Trophoblast cell (in vitro differentiated cells and primary cell): ENCODE data around the gene TNFAIP1.

Source experiments
- DNase-seq, 2 donors: peaks; one replicate each; pipeline ENCODE4 v3.0.0-alpha.2; 2016
- H2AFZ ChIP-seq: 2 replicates; pipeline ENCODE4 v1.6.1; 2013; ENCODE audit warnings: low read length, moderate library complexity, mild to moderate bottlenecking; ENCODE audit not compliant: insufficient read depth, poor library complexity
- H2AK5ac ChIP-seq: 2 replicates; pipeline ENCODE4 v1.6.1; 2013; ENCODE audit warnings: mild to moderate bottlenecking, low read length
- H2BK120ac ChIP-seq: 2 replicates; pipeline ENCODE4 v1.6.1; 2013; ENCODE audit warnings: low read length, mild to moderate bottlenecking, moderate library complexity; ENCODE audit not compliant: insufficient read depth, poor library complexity
- H2BK12ac ChIP-seq: 2 replicates; pipeline ENCODE4 v1.6.1; 2013; ENCODE audit warnings: mild to moderate bottlenecking, low read length, moderate library complexity
- H2BK5ac ChIP-seq: 2 replicates; pipeline ENCODE4 v1.6.1; 2013; ENCODE audit warnings: low read length, low read depth, moderate library complexity, mild to moderate bottlenecking; ENCODE audit not compliant: poor library complexity
- H3K14ac ChIP-seq: 2 replicates; pipeline ENCODE4 v1.6.1; 2013; ENCODE audit warnings: mild to moderate bottlenecking, low read length
- H3K18ac ChIP-seq: 2 replicates; pipeline ENCODE4 v1.6.1; 2013; ENCODE audit warnings: mild to moderate bottlenecking, low read length
- H3K23ac ChIP-seq: 2 replicates; pipeline ENCODE4 v1.6.1; 2013; ENCODE audit warnings: low read length
- H3K27ac ChIP-seq: 2 replicates; pipeline ENCODE4 v1.5.1; 2013; ENCODE audit warnings: low read depth, mild to moderate bottlenecking, inconsistent platforms, low read length, moderate library complexity
- H3K27me3 ChIP-seq: 2 replicates; pipeline ENCODE4 v1.6.1; 2013; ENCODE audit warnings: inconsistent platforms, mild to moderate bottlenecking, low read length, moderate library complexity; ENCODE audit not compliant: insufficient read depth
- H3K36me3 ChIP-seq, 2 experiments: 1 replicate in 1 of 2; 2 replicates in 1 of 2; pipeline ENCODE4 v1.6.1; 2013; ENCODE audit warnings: low read length in 2 of 2, mild to moderate bottlenecking in 2 of 2, moderate library complexity in 1 of 2; ENCODE audit not compliant: insufficient read depth in 2 of 2, control insufficient read depth in 1 of 2
- H3K4ac ChIP-seq: 2 replicates; pipeline ENCODE4 v1.6.1; 2013; ENCODE audit warnings: low read depth, mild to moderate bottlenecking, low read length, moderate library complexity
- H3K4me1 ChIP-seq, 2 experiments: 1 replicate in 1 of 2; 2 replicates in 1 of 2; pipeline ENCODE4 v1.6.1; 2013; ENCODE audit warnings: low read length in 2 of 2, mild to moderate bottlenecking in 2 of 2, moderate library complexity in 1 of 2; ENCODE audit not compliant: insufficient read depth in 2 of 2, control insufficient read depth in 1 of 2
- H3K4me2 ChIP-seq: 2 replicates; pipeline ENCODE4 v1.6.1; 2013; ENCODE audit warnings: inconsistent platforms, mild to moderate bottlenecking, low read length, moderate library complexity
- H3K4me3 ChIP-seq: 2 replicates; pipeline ENCODE4 v1.5.1; 2013; ENCODE audit warnings: mild to moderate bottlenecking, low read depth, low read length, inconsistent platforms
- H3K79me1 ChIP-seq: one replicate; pipeline ENCODE4 v1.6.1; 2013; ENCODE audit warnings: low read length
- H3K79me2 ChIP-seq: 2 replicates; pipeline ENCODE4 v1.6.1; 2013; ENCODE audit warnings: low read length, mild to moderate bottlenecking; ENCODE audit not compliant: control insufficient read depth, insufficient read depth, poor library complexity
- H3K9ac ChIP-seq: 2 replicates; pipeline ENCODE4 v1.6.1; 2013; ENCODE audit warnings: mild to moderate bottlenecking, low read length
- H3K9me3 ChIP-seq: 2 replicates; pipeline ENCODE4 v1.6.1; 2013; ENCODE audit warnings: low read depth, mild to moderate bottlenecking, control low read depth, inconsistent platforms, low read length; ENCODE audit not compliant: insufficient read depth
- H4K12ac ChIP-seq: 2 replicates; pipeline ENCODE4 v1.6.1; 2013; ENCODE audit warnings: low read depth, mild to moderate bottlenecking, low read length, moderate library complexity
- H4K8ac ChIP-seq: 2 replicates; pipeline ENCODE4 v1.6.1; 2013; ENCODE audit warnings: low read depth, mild to moderate bottlenecking, low read length, moderate library complexity
- H4K91ac ChIP-seq: one replicate; pipeline ENCODE4 v1.6.1; 2013; ENCODE audit warnings: low read depth, mild to moderate bottlenecking, low read length, moderate library complexity
- WGBS: extraction: QIAGEN DNeasy Blood & Tissue Kit; methylation state at CpG from one replicate; pipeline ENCODE4 v1.1.7; 2013; ENCODE audit warnings: missing lambda C conversion rate; ENCODE audit not compliant: insufficient read length, insufficient coverage; ENCODE audit errors: extremely low coverage; 5-methylcytosine and 5-hydroxymethylcytosine counted together

Gene TNFAIP1

DNA sequence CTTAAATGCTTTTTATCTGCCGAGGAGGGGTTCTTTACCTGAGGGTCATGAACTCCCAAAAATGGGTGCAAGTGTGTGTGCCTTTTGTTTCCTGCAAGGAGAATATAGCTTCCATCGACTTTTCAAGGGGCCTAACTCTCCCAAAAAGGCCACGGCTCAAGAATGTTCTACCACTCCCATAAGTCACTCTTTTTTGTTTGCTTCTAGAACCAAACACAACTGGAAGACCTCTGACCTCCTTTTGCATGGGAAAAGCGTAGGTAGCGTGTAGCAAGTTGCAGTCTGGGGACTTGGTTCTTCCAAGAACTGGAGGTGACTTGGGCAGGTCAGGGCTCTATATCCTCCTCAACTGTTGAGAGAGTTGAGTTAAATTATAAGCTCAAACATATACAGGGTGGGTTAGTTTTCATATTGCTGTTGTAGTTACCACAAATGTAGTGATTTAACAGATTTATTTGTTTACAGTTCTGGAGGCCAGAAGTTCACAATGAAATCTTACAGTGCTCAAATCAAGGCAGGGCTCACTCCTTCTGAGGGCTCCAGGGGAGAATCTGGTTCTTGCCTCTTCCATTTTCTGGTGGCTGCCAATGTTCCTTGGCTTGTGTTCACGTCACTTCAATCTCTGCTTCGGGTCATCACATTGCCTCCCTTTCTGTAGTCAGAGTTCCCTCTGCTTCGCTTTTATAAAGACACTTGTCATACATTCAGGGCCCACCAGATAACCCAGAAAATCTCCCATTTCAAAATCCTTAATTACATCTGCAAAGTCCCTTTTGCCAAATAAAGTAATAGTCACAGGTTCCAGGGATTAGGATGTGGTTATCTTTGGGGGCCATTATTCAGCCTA lies 15.1 kb upstream of the TNFAIP1 start:
- Histone ChIP-seq H3K23ac (no peak overlapping the region), H3K36me3 (peaks cover 3 to 7% of the 10 kb centered on the region in 2 experiments), H4K12ac (no peak overlapping the region), H3K14ac (no peak overlapping the region), H2BK5ac (peak overlapping the region; percentile 4), H3K9me3 (no peaks in the 10 kb centered on the region), H4K8ac (no peak overlapping the region), H3K4me3 (peak overlapping the region; percentile 65), H2AK5ac (no peak overlapping the region), H3K4me2 (peak overlapping the region; percentile 82), H3K18ac (no peak overlapping the region), H4K91ac (peak overlapping the region; percentile 4), H3K27me3 (no peaks in the 10 kb centered on the region), H3K79me1 (peaks cover 14% of the 10 kb centered on the region), H2BK12ac (no peak overlapping the region), H3K9ac (no peak overlapping the region), H2AFZ (no peak overlapping the region), H2BK120ac (no peak overlapping the region), H3K27ac (peak overlapping the region; percentile 28), H3K4ac (peak overlapping the region; percentile 98), H3K79me2 (peaks cover 33% of the 10 kb centered on the region), H3K4me1 (peaks cover 24 to 27% of the 10 kb centered on the region in 2 experiments)
- DNase-seq, result no peak
- WGBS, result no CpG with 5 or more reads among the region's 8 CpGs

- no peak overlapping the region for H3K9ac ChIP-seq
- peak overlapping the region; percentile 57 for H3K4ac ChIP-seq
- H3K9me3 ChIP-seq, result no peaks in the 10 kb centered on the region
- H3K36me3 ChIP-seq, result peaks cover 17 to 27% of the 10 kb centered on the region in 2 experiments
- peaks cover 24 to 34% of the 10 kb centered on the region in 2 experiments for H3K4me1 ChIP-seq
- no peak overlapping the region for H4K91ac ChIP-seq
- no peak for DNase-seq
- H3K4me2 ChIP-seq, result no peak overlapping the region
- H2AK5ac ChIP-seq, result no peak overlapping the region
- H3K27me3 ChIP-seq, result no peaks in the 10 kb centered on the region
- no peak overlapping the region for H3K14ac ChIP-seq
- H4K12ac ChIP-seq, result no peak overlapping the region
- H2BK12ac ChIP-seq, result no peak overlapping the region
- H4K8ac ChIP-seq, result no peak overlapping the region
- peaks cover 4% of the 10 kb centered on the region for H3K79me1 ChIP-seq
- no peak overlapping the region for H3K18ac ChIP-seq
- H3K27ac ChIP-seq, result no peak overlapping the region
- H3K23ac ChIP-seq, result no peak overlapping the region
- no CpG with 5 or more reads among the region's 5 CpGs for WGBS
- H2BK120ac ChIP-seq, result no peak overlapping the region
- peaks cover 30% of the 10 kb centered on the region for H3K79me2 ChIP-seq
- no peak overlapping the region for H2BK5ac ChIP-seq
- no peak overlapping the region for H3K4me3 ChIP-seq
- H2AFZ ChIP-seq, result no peak overlapping the region
Observed at GRCh38 chr17:28324267-28324745, 11.3 kb upstream of the TNFAIP1 start.

GRCh38 chr17:28324781-28325180 lies 10.8 kb upstream of the TNFAIP1 start:
- WGBS, result no CpG with 5 or more reads among the region's 3 CpGs

DNA sequence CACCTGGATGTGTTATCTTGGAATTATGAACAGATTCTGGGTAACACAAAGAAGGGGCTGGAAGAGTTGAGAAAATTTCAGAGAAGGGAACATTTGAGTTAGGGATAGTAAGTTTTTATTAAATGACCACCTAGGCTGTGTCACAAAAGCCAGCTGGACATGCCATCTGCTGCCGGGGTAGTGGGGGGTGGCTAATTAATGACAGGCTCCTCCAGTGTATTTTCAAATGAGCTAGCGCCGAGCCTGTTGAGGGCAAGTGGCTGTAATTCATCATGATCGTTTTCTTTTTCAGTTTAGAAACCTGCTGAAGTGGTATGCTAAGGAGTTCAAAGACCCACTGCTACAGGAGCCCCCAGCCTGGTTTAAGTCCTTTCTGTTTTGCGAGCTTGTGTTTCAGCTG lies 10.3 kb upstream of the TNFAIP1 start:
- no peak overlapping the region for H3K23ac ChIP-seq
- DNase-seq, result no peak
- no peak overlapping the region for H3K9ac ChIP-seq
- no peak overlapping the region for H2AFZ ChIP-seq
- H3K27ac ChIP-seq, result no peak overlapping the region
- no peak overlapping the region for H3K4me2 ChIP-seq
- H4K12ac ChIP-seq, result no peak overlapping the region
- no peak overlapping the region for H3K4me3 ChIP-seq
- H4K91ac ChIP-seq, result no peak overlapping the region
- H3K79me1 ChIP-seq, result no peaks in the 10 kb centered on the region
- peaks cover 23% of the 10 kb centered on the region for H3K79me2 ChIP-seq
- no peaks in the 10 kb centered on the region for H3K9me3 ChIP-seq
- no peak overlapping the region for H2BK5ac ChIP-seq
- H3K4me1 ChIP-seq, result peaks cover 22 to 33% of the 10 kb centered on the region in 2 experiments
- H3K36me3 ChIP-seq, result peaks cover 19 to 30% of the 10 kb centered on the region in 2 experiments
- no peak overlapping the region for H2BK12ac ChIP-seq
- no peaks in the 10 kb centered on the region for H3K27me3 ChIP-seq
- no peak overlapping the region for H4K8ac ChIP-seq
- H2BK120ac ChIP-seq, result no peak overlapping the region
- no peak overlapping the region for H2AK5ac ChIP-seq
- WGBS, result no CpG with 5 or more reads among the region's 5 CpGs
- H3K4ac ChIP-seq, result peak overlapping the region; percentile 54
- H3K18ac ChIP-seq, result no peak overlapping the region
- no peak overlapping the region for H3K14ac ChIP-seq

More at GRCh38 chr17:28324781-28325180, 10.8 kb upstream of the TNFAIP1 start:
- Histone ChIP-seq H3K4me2 (no peak overlapping the region), H3K18ac (no peak overlapping the region), H4K8ac (no peak overlapping the region), H3K4ac (peak overlapping the region; percentile 57), H3K9ac (no peak overlapping the region), H3K23ac (no peak overlapping the region), H3K4me3 (no peak overlapping the region), H2AFZ (no peak overlapping the region), H2BK12ac (no peak overlapping the region), H3K9me3 (no peaks in the 10 kb centered on the region), H3K27ac (no peak overlapping the region), H3K4me1 (peaks cover 24 to 34% of the 10 kb centered on the region in 2 experiments), H3K79me1 (no peaks in the 10 kb centered on the region), H2AK5ac (no peak overlapping the region), H2BK120ac (no peak overlapping the region), H2BK5ac (no peak overlapping the region), H3K14ac (no peak overlapping the region), H3K27me3 (no peaks in the 10 kb centered on the region), H4K91ac (no peak overlapping the region), H4K12ac (no peak overlapping the region), H3K36me3 (peaks cover 19 to 30% of the 10 kb centered on the region in 2 experiments), H3K79me2 (peaks cover 26% of the 10 kb centered on the region)
- no peak for DNase-seq
